ENCODE data around the gene UBAP1.
"Not testable (repeated sequence)": the region's sequence is repeated elsewhere in the genome, so short reads cannot be mapped to it uniquely, and the experiment has no call there.

UBAP1 gene

DNA sequence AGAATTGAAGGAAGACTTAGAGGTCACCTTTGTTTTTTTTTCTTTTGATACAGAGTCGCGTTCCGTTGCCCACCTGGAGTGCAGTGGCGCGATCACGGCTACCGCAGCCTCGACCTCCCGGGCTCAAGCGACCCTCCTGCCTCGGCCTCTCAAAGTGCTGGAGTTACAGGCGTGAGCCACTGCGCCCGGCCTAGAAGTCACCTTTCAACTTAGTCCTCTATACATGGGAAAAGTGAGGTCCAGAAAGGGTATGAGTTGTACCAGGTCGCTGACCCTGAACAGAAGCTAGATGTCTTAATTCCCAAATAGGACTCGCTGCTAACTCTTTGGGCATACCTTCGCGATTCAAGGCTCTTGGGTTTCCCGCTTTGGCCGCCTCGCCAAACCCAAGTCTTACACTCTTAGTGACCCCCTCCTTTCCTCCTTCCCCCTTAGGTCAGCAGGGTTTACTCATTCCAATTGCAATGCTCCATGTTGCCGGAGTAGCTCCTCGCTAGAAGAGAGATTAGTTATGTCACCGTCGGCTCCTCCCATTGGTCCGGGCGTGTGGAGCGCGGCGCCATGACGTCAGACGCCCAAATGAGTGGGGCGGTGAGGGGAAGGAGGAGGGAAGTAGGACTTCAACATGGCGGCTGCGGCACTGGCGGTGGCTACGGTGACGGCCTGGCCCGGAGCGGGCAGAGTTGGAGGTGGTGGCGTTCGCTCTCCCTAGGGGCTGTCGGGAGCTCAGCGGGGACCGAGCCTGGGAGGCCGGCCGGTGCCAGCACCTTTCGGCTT is at the start of gene UBAP1:
Gene UBAP1, plus strand, starts transcription at position 608 of the 777 bp plus-strand sequence. CDS start 41,872 bp downstream, outside the sequence.
- DNase-seq (ENCODE audit: low read depth, low spot score): peak; percentile 93

GRCh38 chr9:34131571-34131970 is 47.3 kb upstream of the UBAP1 start:
- no peak for DNase-seq (ENCODE audit: low read depth, low spot score)

DNA sequence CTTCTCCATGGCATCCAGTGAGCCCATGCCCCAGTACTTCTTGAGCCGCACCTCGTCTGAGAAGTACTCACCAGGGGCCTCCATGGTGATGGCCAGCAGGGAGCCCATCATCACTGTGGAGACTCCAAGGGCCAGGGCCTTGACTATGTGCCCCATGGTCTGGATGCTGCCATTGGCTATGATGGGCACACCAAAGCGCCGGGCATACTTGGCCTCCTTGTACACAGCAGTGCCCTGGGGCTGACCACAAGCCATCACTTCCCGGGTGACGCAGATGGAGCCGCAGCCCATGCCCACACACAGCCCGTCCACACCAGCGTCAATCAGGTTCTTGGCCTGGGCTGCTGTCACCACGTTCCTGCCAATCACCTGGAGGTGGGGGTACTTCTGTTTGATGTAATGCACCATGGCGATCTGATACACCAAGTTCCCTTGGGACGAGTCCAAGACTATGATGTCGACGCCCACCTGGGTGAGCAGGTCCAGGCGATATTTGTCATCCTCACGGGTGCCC is 45.4 kb upstream of the UBAP1 start:
- DNase-seq (ENCODE audit: low read depth, low spot score): no peak

DNA sequence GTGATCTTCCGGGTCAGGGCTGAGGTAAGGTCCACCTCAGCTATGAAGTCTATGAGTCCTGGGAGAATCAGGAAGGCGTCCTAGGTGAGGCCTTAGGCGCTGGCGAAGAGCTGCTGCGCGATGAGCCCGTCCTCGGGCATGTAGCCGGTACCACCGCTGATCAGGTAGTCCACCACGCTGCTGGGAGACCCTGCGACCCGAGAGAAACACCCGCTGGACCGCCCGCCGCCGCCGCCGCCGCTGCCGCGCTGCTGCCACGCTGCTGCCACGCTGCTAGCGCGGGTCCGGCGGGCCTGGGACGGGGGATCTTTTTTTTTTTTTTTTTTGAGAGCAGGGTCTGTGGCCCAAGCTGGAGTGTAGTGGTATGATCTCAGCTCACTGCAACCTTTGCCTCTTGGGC is 44.3 kb upstream of the UBAP1 start:
- no peak for DNase-seq (ENCODE audit: low read depth, low spot score)

DNA sequence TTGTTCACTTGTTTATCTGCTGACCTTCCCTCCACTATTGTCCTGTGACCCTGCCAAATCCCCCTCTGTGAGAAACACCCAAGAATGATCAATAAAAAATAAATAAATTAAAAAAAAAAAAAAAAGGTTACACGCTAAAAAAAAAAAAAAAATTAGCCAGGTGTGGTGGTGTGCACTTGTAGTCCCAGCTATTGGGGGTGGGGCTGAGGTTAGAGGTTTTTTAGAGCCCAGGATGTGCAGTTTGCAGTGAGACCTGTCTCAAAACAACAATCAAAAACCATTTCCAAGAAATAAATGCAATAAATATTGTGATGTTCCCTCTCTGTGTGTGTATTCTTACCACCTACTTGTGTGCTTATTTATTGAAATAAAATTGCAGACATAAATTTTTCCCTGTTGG is 40.2 kb upstream of the UBAP1 start:
- DNase-seq (ENCODE audit: low read depth, low spot score): not testable (repeated sequence)

DNA sequence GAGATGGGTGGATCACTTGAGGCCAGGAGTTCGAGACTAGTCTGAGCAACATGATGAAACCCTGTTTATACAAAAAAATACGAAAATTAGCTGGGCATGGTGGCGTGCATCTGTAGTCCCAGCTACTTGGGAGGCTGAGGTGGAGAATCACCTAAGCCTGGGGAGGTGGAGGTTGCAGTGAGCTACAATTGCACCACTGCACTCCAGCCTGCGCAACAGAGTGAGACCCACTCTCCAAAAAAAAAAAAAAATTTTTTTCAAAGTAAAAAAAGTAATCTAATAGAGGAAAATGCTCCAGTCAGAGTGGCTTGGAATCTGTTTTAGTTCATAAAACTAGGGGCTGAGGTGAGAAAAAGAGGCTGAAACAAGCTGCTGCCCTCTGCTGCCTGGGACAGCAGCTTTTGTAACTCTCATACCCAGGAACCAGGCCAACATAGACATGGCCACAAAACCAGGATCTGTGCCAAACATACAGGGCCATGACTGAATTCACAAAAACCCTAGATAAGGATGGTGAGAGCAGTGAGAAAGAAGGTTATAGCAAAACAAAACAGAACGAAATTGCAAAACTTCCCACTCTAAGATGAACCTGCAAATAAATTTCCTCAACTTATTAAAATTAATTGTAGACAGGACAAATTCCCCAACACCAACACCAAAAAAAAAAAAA is 39.2 kb upstream of the UBAP1 start:
- peak; percentile 29 for DNase-seq (ENCODE audit: low read depth, low spot score)

DNA sequence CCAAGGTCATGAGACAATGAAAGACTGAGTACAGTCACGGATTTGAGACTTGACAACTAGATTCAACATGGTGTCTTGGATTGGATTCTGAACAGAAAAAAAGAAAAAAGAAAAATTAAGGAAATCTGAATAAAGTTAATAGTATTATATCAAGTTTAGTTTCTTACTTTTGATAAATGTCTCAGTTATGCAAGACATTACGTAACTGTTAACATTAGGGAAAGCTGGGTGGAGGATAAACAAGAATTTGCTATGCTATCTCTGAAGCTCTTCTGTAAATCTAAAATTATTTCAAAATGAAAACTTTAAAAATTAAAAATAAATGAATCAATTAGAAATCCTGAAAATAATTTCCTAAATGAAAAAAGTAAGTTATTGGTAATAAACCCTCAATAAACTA is 38.0 kb upstream of the UBAP1 start:
- DNase-seq (ENCODE audit: low read depth, low spot score): no peak

- no peak for DNase-seq (ENCODE audit: low read depth, low spot score)
Observed at GRCh38 chr9:34143116-34143515, 35.7 kb upstream of the UBAP1 start.

DNA sequence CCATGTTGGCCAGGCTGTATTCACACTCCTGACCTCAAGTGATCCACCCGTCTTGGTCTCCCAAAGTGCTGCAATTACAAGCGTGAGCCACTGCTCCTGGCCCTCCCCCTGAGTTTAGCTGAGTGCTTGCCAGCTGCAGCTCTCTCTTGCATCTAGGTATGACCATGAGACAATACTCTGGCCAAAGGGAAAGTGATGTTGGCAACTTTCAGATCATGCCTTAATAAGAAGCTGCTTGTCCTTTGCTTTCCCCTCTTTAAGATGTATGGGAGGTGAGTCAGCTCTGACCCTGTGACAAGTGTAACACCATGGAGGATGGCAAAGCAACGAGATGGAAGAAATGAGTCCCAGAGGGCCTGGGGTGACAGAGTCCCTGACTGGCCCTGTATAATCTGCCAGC is 33.7 kb upstream of the UBAP1 start:
- DNase-seq (ENCODE audit: low read depth, low spot score): no peak

DNA sequence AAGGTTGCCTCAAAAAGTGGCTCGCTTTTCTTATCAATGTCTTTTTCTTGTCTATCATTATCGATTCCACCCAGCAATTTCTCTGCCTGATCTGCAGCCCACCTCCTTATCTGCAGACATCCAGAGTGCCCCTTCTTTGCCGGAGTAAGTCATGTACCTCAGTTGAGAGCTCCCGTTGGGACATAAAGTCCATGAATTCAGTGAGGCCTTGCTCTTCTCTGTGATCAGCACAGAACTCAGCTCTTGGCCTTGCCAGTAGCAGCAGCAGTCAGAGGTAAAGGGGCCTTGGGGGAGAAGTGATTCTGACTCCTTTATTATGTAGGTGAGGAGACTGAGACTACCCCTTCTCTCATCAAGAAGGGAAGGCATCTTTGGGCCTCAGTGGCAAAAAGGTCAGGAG is 27.4 kb upstream of the UBAP1 start:
- DNase-seq (ENCODE audit: low read depth, low spot score): no peak

- DNase-seq (ENCODE audit: low read depth, low spot score): no peak
Observed at GRCh38 chr9:34154057-34154456, 24.8 kb upstream of the UBAP1 start.

DNA sequence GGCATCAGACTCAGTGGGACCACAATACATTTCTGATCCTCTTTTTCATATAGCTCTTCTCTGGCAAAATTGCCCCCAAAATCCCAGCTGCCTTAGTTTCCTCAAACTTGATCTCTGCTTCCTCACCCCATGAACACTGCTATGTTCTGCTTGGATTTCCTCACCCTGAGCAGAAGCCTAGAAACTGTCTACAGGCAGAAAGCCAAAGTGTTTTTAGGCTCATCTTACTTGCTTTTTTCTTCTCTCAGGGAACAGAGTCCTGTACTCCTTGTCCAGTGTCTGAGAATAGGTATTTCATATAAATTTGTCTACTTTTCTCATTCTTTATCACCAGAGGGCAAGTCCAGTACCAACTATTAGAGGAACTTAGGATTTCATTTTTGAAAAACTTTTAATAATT is 21.5 kb upstream of the UBAP1 start:
- DNase-seq (ENCODE audit: low read depth, low spot score): no peak

GRCh38 chr9:34157898-34158297 is 20.9 kb upstream of the UBAP1 start:
- no peak for DNase-seq (ENCODE audit: low read depth, low spot score)

DNA sequence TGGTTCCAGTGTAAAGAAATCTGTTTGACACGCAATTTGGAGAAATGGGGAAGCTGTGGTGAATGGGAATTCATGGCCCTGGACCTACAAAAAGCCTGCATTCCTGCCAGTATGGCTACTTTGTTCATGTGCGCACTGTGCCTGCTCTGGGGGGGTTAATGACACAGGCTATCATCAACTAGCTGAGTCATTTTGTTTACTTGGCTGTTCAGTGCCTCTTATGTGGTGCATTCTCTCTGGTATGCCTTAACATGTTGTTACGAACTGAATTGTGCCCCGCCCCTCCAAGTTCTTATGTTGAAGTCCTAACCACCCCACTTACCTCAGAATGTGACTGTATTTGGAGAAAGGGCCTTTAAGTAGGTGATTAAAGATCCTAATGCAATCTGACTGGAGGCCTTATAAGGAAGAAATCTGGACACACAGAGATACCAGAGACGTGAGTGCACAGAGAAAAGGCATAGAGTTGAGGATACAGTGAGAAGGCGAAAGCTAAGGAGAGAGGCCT is 20.4 kb upstream of the UBAP1 start:
- no peak for DNase-seq (ENCODE audit: low read depth, low spot score)

- DNase-seq (ENCODE audit: low read depth, low spot score): no peak
Observed at GRCh38 chr9:34163434-34163833, 15.4 kb upstream of the UBAP1 start.

DNA sequence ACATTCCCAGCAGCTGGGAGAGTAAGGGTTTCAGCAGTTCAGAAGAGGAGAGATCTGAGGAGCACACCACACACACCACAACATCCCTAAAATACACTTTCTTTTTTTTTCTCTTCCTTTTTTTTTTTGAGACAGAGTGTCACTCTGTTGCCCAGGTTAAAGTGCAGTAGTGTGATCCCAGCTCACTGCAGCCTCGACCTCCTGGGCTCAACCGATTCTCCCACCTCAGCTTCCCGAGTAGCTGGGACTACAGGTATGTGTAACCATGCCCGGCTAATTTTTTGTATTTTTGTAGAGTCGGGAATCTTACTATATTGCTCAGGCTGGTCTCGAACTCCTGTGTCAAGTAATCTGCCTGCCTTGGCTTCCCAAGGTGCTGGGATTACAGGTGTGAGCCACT is 9.7 kb upstream of the UBAP1 start:
- DNase-seq (ENCODE audit: low read depth, low spot score): no peak

DNA sequence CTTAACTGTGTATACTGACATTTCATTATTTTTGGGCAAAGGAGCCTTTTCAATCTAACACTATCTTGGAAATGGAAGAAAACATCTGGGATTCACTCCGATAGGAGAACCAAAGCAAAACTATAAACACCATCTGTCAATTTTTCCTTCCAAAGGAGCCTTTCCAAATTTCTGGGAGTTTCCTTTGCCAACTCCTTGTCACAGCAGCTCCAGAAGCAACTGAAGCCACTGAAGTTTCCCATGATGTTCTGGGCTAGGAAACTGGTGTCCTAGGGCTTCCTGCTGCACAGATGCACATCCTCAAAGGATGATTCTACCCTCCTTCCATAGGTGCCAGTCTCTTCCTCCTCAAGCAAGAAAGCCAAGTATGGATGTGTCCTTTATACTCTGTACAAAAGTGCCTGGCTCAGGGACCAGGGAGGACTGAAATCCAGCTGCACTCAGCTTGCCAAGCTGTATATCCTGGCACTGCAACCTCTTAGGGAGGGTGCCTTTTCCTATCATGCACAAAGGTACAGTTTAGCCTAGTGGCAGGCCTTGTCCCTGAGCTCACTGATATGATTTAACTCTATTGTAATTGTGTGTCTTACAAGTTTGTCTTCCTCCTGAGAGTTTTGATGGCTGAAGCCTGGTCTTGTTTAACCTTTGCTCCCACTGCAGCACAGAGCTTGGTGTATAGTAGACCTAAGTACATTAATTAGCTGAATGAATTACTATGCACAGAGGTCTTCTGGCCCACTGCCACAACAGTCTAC is 8.4 kb upstream of the UBAP1 start:
- no peak for DNase-seq (ENCODE audit: low read depth, low spot score)

GRCh38 chr9:34171753-34172535 is 6.9 kb upstream of the UBAP1 start:
- no peak for DNase-seq (ENCODE audit: low read depth, low spot score)

- no peak for DNase-seq (ENCODE audit: low read depth, low spot score)
Observed at GRCh38 chr9:34176089-34176488, 2.8 kb upstream of the UBAP1 start.

DNA sequence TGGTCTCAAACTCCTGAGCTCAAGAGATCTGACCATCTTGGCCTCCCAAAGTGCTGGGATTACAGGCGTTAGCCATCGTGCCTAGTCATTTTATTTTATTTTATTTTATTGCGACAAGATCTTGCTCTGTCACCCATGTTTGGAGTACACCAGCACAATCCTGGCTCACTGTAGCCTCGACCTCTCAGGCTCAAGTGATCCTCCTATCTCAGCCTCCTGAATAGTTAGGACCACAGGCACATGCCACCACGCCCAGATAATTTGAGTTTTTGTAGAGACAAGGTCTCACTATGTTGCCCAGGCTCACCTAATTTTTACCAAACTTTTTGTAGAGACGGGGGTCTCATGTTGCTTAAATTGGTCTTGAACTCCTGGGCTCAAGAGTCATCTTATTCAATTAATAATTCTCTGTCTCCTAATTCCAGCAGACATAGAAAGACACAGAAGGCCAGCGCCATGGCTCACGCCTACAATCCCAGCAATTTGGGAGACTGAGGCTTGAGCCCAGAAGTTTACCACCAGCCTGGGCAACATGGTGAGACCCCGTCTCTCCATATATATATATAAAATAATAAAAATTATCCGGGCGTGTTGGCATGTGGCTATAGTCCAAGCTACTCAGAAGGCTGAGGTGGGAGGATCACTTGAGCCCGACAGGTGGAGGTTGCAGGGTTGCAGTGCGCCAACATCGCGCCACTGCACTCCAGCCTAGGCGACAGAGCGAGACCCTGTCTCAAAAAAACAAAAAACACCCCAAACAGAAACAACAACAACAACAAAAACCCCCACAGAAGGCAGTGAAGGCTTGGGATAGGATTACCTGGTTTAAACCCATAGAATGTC is 1.0 kb upstream of the UBAP1 start:
- DNase-seq (ENCODE audit: low read depth, low spot score): no peak

All from smooth muscle cell of the brain vasculature (primary cell).